H1 (cell line): ENCODE measurements around the gene C1orf50. TPM values are rescaled to one million over a fixed set of nuclear protein-coding genes. Genes with fewer than 3 reads are reported as not detected.

Experiments used
- ASH2L ChIP-seq: fragments of 200-600, 300-600 bp; sonication (generic); IDR thresholded peaks from one replicate; pipeline ENCODE4 v1.7.1; 2017; ENCODE audit warnings: low read length
- CHD1 ChIP-seq: IDR thresholded peaks from 2 replicates; pipeline ENCODE4 v1.6.1; 2012; ENCODE audit warnings: low read depth, low read length, improper control_type of control experiment
- CTBP2 ChIP-seq: IDR thresholded peaks from 2 replicates; pipeline ENCODE4 v1.7.0; 2011; ENCODE audit warnings: borderline replicate concordance, mild to moderate bottlenecking, moderate library complexity, mixed read lengths, low read length; ENCODE audit not compliant: insufficient read depth, insufficient read length
- EGR1 ChIP-seq: IDR thresholded peaks from 2 replicates; pipeline ENCODE4 v1.6.1; 2011; ENCODE audit warnings: low read depth, low read length, borderline replicate concordance
- FOSL1 ChIP-seq: IDR thresholded peaks from 2 replicates; pipeline ENCODE4 v1.6.1; 2011; ENCODE audit warnings: mild to moderate bottlenecking, low read depth, low read length, moderate library complexity; ENCODE audit not compliant: insufficient read depth
- POLR2A ChIP-seq, 2 experiments: IDR thresholded peaks; 1 replicate in 1 of 2; 2 replicates in 1 of 2; pipeline ENCODE4 v1.6.1; 2011; ENCODE audit warnings: low read depth in 2 of 2, low read length in 2 of 2, mild to moderate bottlenecking in 2 of 2; ENCODE audit errors: control extremely low read depth in 1 of 2
- POLR2AphosphoS5 ChIP-seq: IDR thresholded peaks from 2 replicates; pipeline ENCODE4 v1.6.1; 2011; ENCODE audit warnings: low read depth, low read length
- RNF2 ChIP-seq: fragments of 200-900, 300-1000 bp; sonication (generic); IDR thresholded peaks from 2 replicates; pipeline ENCODE4 v1.7.1; 2016; ENCODE audit warnings: borderline replicate concordance, low read depth, mild to moderate bottlenecking, antibody characterized with exemption, low read length; ENCODE audit not compliant: poor library complexity, severe bottlenecking; ENCODE audit errors: missing control alignments
- SIN3A ChIP-seq, 2 experiments: IDR thresholded peaks in 1 of 2; conservative IDR thresholded peaks in 1 of 2; 2 replicates each; pipeline ENCODE4 v1.6.1; 2011 to 2012; ENCODE audit warnings: low read length in 2 of 2, improper control_type of control experiment in 1 of 2, low read depth in 1 of 2, mild to moderate bottlenecking in 1 of 2
- SP2 ChIP-seq: IDR thresholded peaks from 2 replicates; pipeline ENCODE4 v1.6.1; 2012; ENCODE audit warnings: mild to moderate bottlenecking, low read length, inconsistent platforms
- TAF1 ChIP-seq: IDR thresholded peaks from 2 replicates; pipeline ENCODE4 v1.6.1; 2011; ENCODE audit warnings: mild to moderate bottlenecking, low read depth, low read length
- TBP ChIP-seq: IDR thresholded peaks from 2 replicates; pipeline ENCODE4 v1.6.1; 2011; ENCODE audit warnings: low read depth, low read length, improper control_type of control experiment
- polyA plus RNA-seq, 7 experiments: library from polyadenylated mRNA; depleted of rRNA in 3 of 7; stranded (reverse) in 5 of 7; unstranded in 2 of 7; fragments of >200 nt in 5 of 7; fragments of 200-250 nt in 2 of 7; gene quantifications; 1 replicate in 5 of 7; 2 replicates in 1 of 7; 4 replicates in 1 of 7; pipeline versions ENCODE4 v1.2.1 to v1.2.3, GENCODE V29; 2011 to 2013; ENCODE audit warnings: missing spikeins in 2 of 7, mixed read lengths in 2 of 7
- total RNA-seq: library from RNA; stranded (reverse); fragmentation: NEBNext Ultra II Directional; extraction: Animal tissue kit (Norgen Biotek cat#: 25700); gene quantifications from 2 replicates; pipeline ENCODE4 v1.2.1, GENCODE V29; 2021
- TF ChIP-seq, protein P1 (sequence below): IDR thresholded peaks from 2 replicates; pipeline ENCODE4 v1.6.1; 2011; ENCODE audit warnings: low read length, improper control_type of control experiment
- TF ChIP-seq, protein P2 (sequence below): IDR thresholded peaks from 2 replicates; pipeline ENCODE4 v1.6.1; 2011; ENCODE audit warnings: low read depth, mild to moderate bottlenecking, low read length; ENCODE audit not compliant: insufficient read depth

C1orf50 gene
- total and polyA plus RNA-seq, 2 of the 8 experiments (the other 6 are each of a cell fraction or from before 2014, with no cell fraction given): 3.2 to 7.1 TPM

DNA sequence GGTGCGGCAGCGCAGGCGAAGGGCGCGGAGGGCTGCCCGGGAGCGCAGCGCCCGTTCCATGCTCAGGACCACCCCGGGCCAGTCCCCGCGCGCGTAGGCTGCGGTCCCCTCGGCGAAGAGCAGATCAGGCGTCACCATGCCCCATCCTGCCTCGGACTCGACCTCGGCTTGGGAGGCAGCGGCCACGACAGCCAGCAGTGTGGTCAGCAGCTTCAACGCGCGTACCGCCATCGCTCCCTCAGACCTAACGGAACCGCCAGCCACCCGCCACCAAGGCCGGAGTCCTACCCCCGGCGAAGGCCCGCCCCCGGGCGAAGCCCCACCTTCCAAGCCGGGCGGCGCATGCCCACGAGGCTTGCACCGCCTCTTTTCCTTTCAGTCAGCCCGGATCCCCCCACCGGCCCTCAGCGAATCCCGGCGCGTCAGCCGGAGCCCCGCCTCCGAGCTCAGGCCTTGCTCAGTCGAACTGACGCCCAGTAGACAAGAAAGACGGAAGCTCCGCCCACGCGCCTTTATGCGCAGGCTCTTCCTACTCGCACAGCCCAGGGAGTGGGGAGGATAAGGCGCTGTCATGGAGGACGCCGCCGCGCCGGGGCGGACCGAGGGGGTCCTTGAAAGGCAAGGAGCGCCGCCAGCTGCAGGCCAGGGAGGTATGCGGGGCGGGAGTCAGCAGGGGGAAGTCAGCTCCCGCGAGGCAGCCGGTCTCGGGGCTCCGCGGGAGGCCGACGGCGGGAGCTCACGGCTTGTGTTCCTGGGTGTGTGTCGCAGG lies at the start of gene C1orf50, which contains the start of gene P3H1 (continued):
- TF ChIP-seq ASH2L (peak; percentile 55), CHD1 (no peak), FOSL1 (no peak), SP2 (no peak), SIN3A (conservative IDR thresholded peaks at IDR 0.05 in 1 of 2, IDR thresholded peaks at IDR 0.05 in 1 of 2; ENCODE audit: low read depth in 1 of 2, low read length in 2 of 2) (peak in 1 of 2 experiments; percentile 76; a peak in 2 of 4 replicates), POLR2AphosphoS5 (peak; percentile 64; the same call in 1 of the 2 replicates), TBP (0 out of 2 replicates have a peak, but pooled peaks have one; percentile 50), RNF2 (no peak), CTBP2 (no peak), TAF1 (peak; percentile 72), POLR2A (IDR thresholded peaks at IDR 0.05; ENCODE audit: control extremely low read depth in 1 of 2, low read depth in 2 of 2, low read length in 2 of 2) (peak in 1 of 2 experiments; percentile 73; a peak in 1 of 3 replicates), EGR1 (peak; percentile 64; the same call in 1 of the 2 replicates)
- TF ChIP-seq, protein P1, sequence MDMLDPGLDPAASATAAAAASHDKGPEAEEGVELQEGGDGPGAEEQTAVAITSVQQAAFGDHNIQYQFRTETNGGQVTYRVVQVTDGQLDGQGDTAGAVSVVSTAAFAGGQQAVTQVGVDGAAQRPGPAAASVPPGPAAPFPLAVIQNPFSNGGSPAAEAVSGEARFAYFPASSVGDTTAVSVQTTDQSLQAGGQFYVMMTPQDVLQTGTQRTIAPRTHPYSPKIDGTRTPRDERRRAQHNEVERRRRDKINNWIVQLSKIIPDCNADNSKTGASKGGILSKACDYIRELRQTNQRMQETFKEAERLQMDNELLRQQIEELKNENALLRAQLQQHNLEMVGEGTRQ: no peak
- TF ChIP-seq, protein P2, sequence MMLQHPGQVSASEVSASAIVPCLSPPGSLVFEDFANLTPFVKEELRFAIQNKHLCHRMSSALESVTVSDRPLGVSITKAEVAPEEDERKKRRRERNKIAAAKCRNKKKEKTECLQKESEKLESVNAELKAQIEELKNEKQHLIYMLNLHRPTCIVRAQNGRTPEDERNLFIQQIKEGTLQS: no peak
